Vagina (tissue), 2 donors: ENCODE results near the gene SRPRA.

Experiments
- CTCF ChIP-seq, 3 experiments: fragments of 450-650 bp in 2 of 3; fragments of 200-600 bp in 1 of 3; sonication (generic) in 1 of 3; IDR thresholded peaks; one replicate each; pipeline ENCODE4 v1.5.1; 2017 to 2019; ENCODE audit warnings: antibody characterized with exemption in 3 of 3, mild to moderate bottlenecking in 2 of 3, moderate library complexity in 2 of 3
- POLR2A ChIP-seq, 2 donors: fragments of 450-650 bp; IDR thresholded peaks; one replicate each; pipeline ENCODE4 v1.6.1; 2017; ENCODE audit warnings: antibody characterized with exemption in 2 of 2, mild to moderate bottlenecking in 2 of 2, moderate library complexity in 2 of 2
- POLR2AphosphoS5 ChIP-seq, 2 donors: sonication (generic); formaldehyde crosslinking; IDR thresholded peaks; one replicate each; pipeline ENCODE4 v1.9.0; 2017; ENCODE audit warnings: antibody characterized with exemption in 2 of 2, mild to moderate bottlenecking in 2 of 2, low read depth in 1 of 2; ENCODE audit not compliant: insufficient read depth in 1 of 2

- no peak for TF ChIP-seq CTCF (IDR thresholded peaks at IDR 0.05)
- no peak for TF ChIP-seq POLR2AphosphoS5 (IDR thresholded peaks at IDR 0.05; ENCODE audit: insufficient read depth in 1 of 2, low read depth in 1 of 2)
- TF ChIP-seq POLR2A (IDR thresholded peaks at IDR 0.05): no peak
These were observed 43.9 kb downstream of the SRPRA start for GRCh38 chr11:126224647-126225294.
